NB4 (cell line): ENCODE results near the gene ABCB8.

Source experiments
- CTCF ChIP-seq: IDR thresholded peaks from one replicate; pipeline ENCODE4 v1.5.1; 2012; ENCODE audit warnings: low read depth, low read length
- MAX ChIP-seq: IDR thresholded peaks from 2 replicates; pipeline ENCODE4 v1.6.1; 2011; ENCODE audit warnings: low read depth, low read length
- MYC ChIP-seq: IDR thresholded peaks from 2 replicates; pipeline ENCODE4 v1.6.1; 2011; ENCODE audit warnings: low read depth, low read length
- POLR2A ChIP-seq: IDR thresholded peaks from 2 replicates; pipeline ENCODE4 v1.6.1; 2011; ENCODE audit warnings: mild to moderate bottlenecking; ENCODE audit not compliant: insufficient read length; ENCODE audit errors: extremely low read depth

- TF ChIP-seq MYC (no peak), CTCF (no peak), POLR2A (no peak), MAX (no peak)
Measured at GRCh38 chr7:151062399-151063211, 34.4 kb downstream of the ABCB8 start.
